Osteoblast (primary cell): Measurements from ENCODE around the gene DCAF11. TPM values are rescaled to one million over a fixed set of nuclear protein-coding genes. Genes with fewer than 3 reads are reported as not detected.

Experiments used
- DNase-seq: peaks from one replicate; pipeline ENCODE4 v3.0.0; 2011; ENCODE audit warnings: low spot score, mixed read lengths; ENCODE audit not compliant: insufficient read length; ENCODE audit errors: missing footprints
- H2AFZ ChIP-seq: 2 replicates; pipeline ENCODE4 v1.6.0; 2011; ENCODE audit warnings: mild to moderate bottlenecking, low read length
- H3K27ac ChIP-seq: 2 replicates; pipeline ENCODE4 v1.5.1; 2011; ENCODE audit warnings: mild to moderate bottlenecking, low read depth, low read length, moderate library complexity
- H3K27me3 ChIP-seq: 2 replicates; pipeline ENCODE4 v1.6.0; 2012; ENCODE audit warnings: mild to moderate bottlenecking, control low read depth, inconsistent platforms, low read length, moderate library complexity; ENCODE audit not compliant: insufficient read depth
- H3K36me3 ChIP-seq: 2 replicates; pipeline ENCODE4 v1.5.1; 2011; ENCODE audit warnings: mild to moderate bottlenecking, low read length, control low read depth, moderate library complexity; ENCODE audit not compliant: insufficient read depth
- H3K4me1 ChIP-seq: 2 replicates; pipeline ENCODE4 v1.5.1; 2011; ENCODE audit warnings: mild to moderate bottlenecking, low read length, control low read depth, moderate library complexity; ENCODE audit not compliant: insufficient read depth
- H3K4me2 ChIP-seq: 2 replicates; pipeline ENCODE4 v1.6.0; 2011; ENCODE audit warnings: mild to moderate bottlenecking, low read length; ENCODE audit not compliant: insufficient read depth
- H3K4me3 ChIP-seq: fragments of 200-600 bp; sonication (generic); 3 replicates; pipeline ENCODE4 v1.5.1; 2012; ENCODE audit warnings: mild to moderate bottlenecking, low read length, inconsistent platforms; ENCODE audit not compliant: insufficient read depth
- H3K79me2 ChIP-seq: 2 replicates; pipeline ENCODE4 v1.6.0; 2012; ENCODE audit warnings: mild to moderate bottlenecking, low read length, control low read depth, inconsistent platforms; ENCODE audit not compliant: insufficient read depth
- H3K9me3 ChIP-seq: 2 replicates; pipeline ENCODE4 v1.5.1; 2011; ENCODE audit warnings: low read depth, low read length, control low read depth
- H4K20me1 ChIP-seq: 2 replicates; pipeline ENCODE4 v1.6.0; 2012; ENCODE audit warnings: mild to moderate bottlenecking, low read length, control low read depth; ENCODE audit not compliant: insufficient read depth
- CTCF ChIP-seq: IDR thresholded peaks from 2 replicates; pipeline ENCODE4 v1.5.1; 2011; ENCODE audit warnings: mild to moderate bottlenecking, low read depth, low read length, moderate library complexity; ENCODE audit errors: extremely low read depth
- total RNA-seq: library from RNA; depleted of rRNA; stranded (reverse); fragments of >200 nt; gene quantifications from 2 replicates; pipeline ENCODE4 v1.2.3, GENCODE V29; 2012

DCAF11 gene
- total RNA-seq, 1 donor, result 84.7 TPM

GRCh38 chr14:24127673-24128072 is 13.1 kb downstream of the DCAF11 start:
- Histone ChIP-seq H3K27ac (no peak overlapping the region), H3K9me3 (no peaks in the 10 kb centered on the region), H3K4me2 (no peak overlapping the region), H3K79me2 (no peaks in the 10 kb centered on the region), H4K20me1 (no peaks in the 10 kb centered on the region), H3K4me1 (no peaks in the 10 kb centered on the region), H3K4me3 (no peak overlapping the region), H3K27me3 (no peaks in the 10 kb centered on the region), H2AFZ (no peak overlapping the region), H3K36me3 (peaks cover 14% of the 10 kb centered on the region)
- DNase-seq, result no peak
- no peak for TF ChIP-seq CTCF

- H2AFZ ChIP-seq, result no peak overlapping the region
- no peaks in the 10 kb centered on the region for H3K79me2 ChIP-seq
- no peaks in the 10 kb centered on the region for H3K27me3 ChIP-seq
- no peak for DNase-seq
- no peak for TF ChIP-seq CTCF
- no peaks in the 10 kb centered on the region for H3K9me3 ChIP-seq
- no peaks in the 10 kb centered on the region for H3K36me3 ChIP-seq
- H3K4me2 ChIP-seq, result no peak overlapping the region
- H3K4me1 ChIP-seq, result no peaks in the 10 kb centered on the region
- no peaks in the 10 kb centered on the region for H4K20me1 ChIP-seq
- no peak overlapping the region for H3K27ac ChIP-seq
- H3K4me3 ChIP-seq, result no peak overlapping the region
Observed at GRCh38 chr14:24129410-24129998, 14.9 kb downstream of the DCAF11 start.

- no peaks in the 10 kb centered on the region for H3K27me3 ChIP-seq
- H3K4me2 ChIP-seq, result no peak within 1 kb of the TSS
- no peak within 1 kb of the TSS for H2AFZ ChIP-seq
- TF ChIP-seq CTCF, result no peak
- no peak within 1 kb of the TSS for H3K4me3 ChIP-seq
- no peak for DNase-seq
- no peaks in the 10 kb centered on the region for H3K79me2 ChIP-seq
- no peaks in the 10 kb centered on the region for H4K20me1 ChIP-seq
- no peak within 1 kb of the TSS for H3K27ac ChIP-seq
- peaks cover under 1% of the 10 kb centered on the region for H3K4me1 ChIP-seq
- no peaks in the 10 kb centered on the region for H3K9me3 ChIP-seq
- H3K36me3 ChIP-seq, result no peaks in the 10 kb centered on the region
Observed at GRCh38 chr14:24130380-24130716, 15.8 kb downstream of the DCAF11 start, which contains the start of gene FITM1. FITM1 (plus strand) TSS chr14:24130659; CDS start chr14:24131564, 905 bp downstream.

GRCh38 chr14:24130717-24131548 is 16.4 kb downstream of the DCAF11 start:
- no peaks in the 10 kb centered on the region for H3K9me3 ChIP-seq
- H3K4me3 ChIP-seq, result no peak overlapping the region
- no peak overlapping the region for H3K27ac ChIP-seq
- TF ChIP-seq CTCF, result no peak
- H3K79me2 ChIP-seq, result no peaks in the 10 kb centered on the region
- H2AFZ ChIP-seq, result no peak overlapping the region
- no peak overlapping the region for H3K4me2 ChIP-seq
- H3K36me3 ChIP-seq, result no peaks in the 10 kb centered on the region
- no peaks in the 10 kb centered on the region for H3K27me3 ChIP-seq
- H4K20me1 ChIP-seq, result no peaks in the 10 kb centered on the region
- DNase-seq, result peak; percentile 54
- H3K4me1 ChIP-seq, result peaks cover 4% of the 10 kb centered on the region
